ENCODE measurements around the gene EMP2.

EMP2 gene

GRCh38 chr16:10485698-10486382 lies 94.6 kb downstream of the EMP2 start:
- no peak for DNase-seq (ENCODE audit: low spot score)

DNA sequence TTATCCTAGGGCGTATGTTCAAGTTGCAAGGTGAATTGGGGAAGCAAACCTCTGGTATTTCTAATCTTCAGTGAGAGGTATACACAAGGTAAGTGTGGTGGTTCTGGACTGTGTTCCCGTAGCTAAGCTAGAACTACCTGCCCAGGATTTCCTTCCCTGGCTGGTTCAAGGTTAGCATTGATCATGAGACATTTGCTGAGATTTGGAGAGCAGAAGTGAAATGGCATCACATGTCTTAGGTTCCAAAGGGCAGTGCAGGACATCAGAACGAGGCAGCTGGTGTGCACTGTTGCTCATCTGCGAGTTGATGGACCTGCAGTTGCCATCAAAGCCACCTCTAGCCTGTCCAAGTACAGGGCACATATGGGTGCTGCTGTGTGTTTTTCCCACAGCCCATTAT lies 95.2 kb downstream of the EMP2 start:
- DNase-seq (ENCODE audit: low spot score) = no peak

- DNase-seq (ENCODE audit: low spot score) = no peak
Observed at GRCh38 chr16:10480151-10480550, 100.2 kb downstream of the EMP2 start.

Measured in iPS-NIHi11 (cell line).